Stimulated activated CD4-positive, alpha-beta T cell treated with anti-CD3 and anti-CD28 coated beads, Interleukin-2, amount 100 ng/mL, for 24 hours (primary cell): ENCODE data around the gene CSDE1.

ENCODE experiments used
- DNase-seq, 2 donors: peaks; one replicate each; pipeline ENCODE4 v3.0.0-alpha.2; 2020

Gene CSDE1

GRCh38 chr1:114746450-114747121 is 11.2 kb downstream of the CSDE1 start:
- DNase-seq = no peak

- no peak for DNase-seq
These were observed 12.5 kb downstream of the CSDE1 start for GRCh38 chr1:114745291-114745690.

- DNase-seq = no peak
These were observed 15.6 kb downstream of the CSDE1 start for GRCh38 chr1:114741963-114742746.

GRCh38 chr1:114740331-114740730 is 17.5 kb downstream of the CSDE1 start:
- no peak for DNase-seq

GRCh38 chr1:114737314-114737849 is 20.4 kb downstream of the CSDE1 start:
- DNase-seq = no peak

GRCh38 chr1:114735479-114735878 is 22.3 kb downstream of the CSDE1 start:
- DNase-seq = no peak

GRCh38 chr1:114729782-114730181 is 28.0 kb downstream of the CSDE1 start:
- DNase-seq = no peak

GRCh38 chr1:114728553-114728952 is 29.2 kb downstream of the CSDE1 start:
- no peak for DNase-seq

GRCh38 chr1:114725230-114725629 is 32.6 kb downstream of the CSDE1 start:
- no peak for DNase-seq

- DNase-seq = no peak
These were observed 33.9 kb downstream of the CSDE1 start for GRCh38 chr1:114723915-114724314.

- no peak for DNase-seq
These were observed 34.3 kb downstream of the CSDE1 start for GRCh38 chr1:114723457-114723856.

GRCh38 chr1:114720492-114720891 is 37.3 kb downstream of the CSDE1 start:
- DNase-seq = no peak

- no peak for DNase-seq
These were observed 38.4 kb downstream of the CSDE1 start for GRCh38 chr1:114719424-114719787.

GRCh38 chr1:114718661-114719423 is 38.9 kb downstream of the CSDE1 start:
- peak in 1 of 2 donors; percentile 28 for DNase-seq

- peak; percentile 96 to 97 for DNase-seq
These were observed 41.2 kb downstream of the CSDE1 start, which contains the start of gene NRAS for GRCh38 chr1:114716304-114717170. Gene NRAS, minus strand, starts transcription at chr1:114716771. Its CDS starts 611 bp downstream, at chr1:114716160.

- DNase-seq = no peak
These were observed 41.9 kb downstream of the CSDE1 start for GRCh38 chr1:114715952-114716303.

- no peak for DNase-seq
These were observed 44.8 kb downstream of the CSDE1 start for GRCh38 chr1:114712977-114713376.

- no peak for DNase-seq
These were observed 47.4 kb downstream of the CSDE1 start for GRCh38 chr1:114710360-114710759.

- no peak for DNase-seq
These were observed 50.2 kb downstream of the CSDE1 start for GRCh38 chr1:114707604-114708003.

- no peak for DNase-seq
These were observed 54.5 kb downstream of the CSDE1 start for GRCh38 chr1:114703242-114703641.

GRCh38 chr1:114702737-114703136 is 55.0 kb downstream of the CSDE1 start:
- no peak for DNase-seq

- DNase-seq = no peak
These were observed 55.9 kb downstream of the CSDE1 start for GRCh38 chr1:114701931-114702330.
